ENCODE results near the gene MAP3K3. TPM values are rescaled to one million over a fixed set of nuclear protein-coding genes. Genes with fewer than 3 reads are reported as not detected.

Gene MAP3K3
- total RNA-seq, 1 experiment from 2014 or later: 24.3 TPM

- no peaks in the 10 kb centered on the region for H3K27me3 Mint-ChIP-seq (ENCODE audit: low read depth)
- no peaks in the 10 kb centered on the region for H3K27me3 ChIP-seq (ENCODE audit: insufficient read depth, low read length)
- H4K5ac ChIP-seq (ENCODE audit: insufficient read length, low read depth, low read length): no peak overlapping the region
- no peak overlapping the region for H3K27ac ChIP-seq (ENCODE audit: insufficient read length, low read depth, low read length)
- no peak overlapping the region for H3K56ac ChIP-seq (ENCODE audit: insufficient read length, low read depth, low read length)
- H3K4me1 Mint-ChIP-seq: peaks cover 9 to 16% of the 10 kb centered on the region in 2 experiments
- no peak overlapping the region for H2BK5ac ChIP-seq (ENCODE audit: insufficient read length, low read length)
- no peak for DNase-seq
- H4K91ac ChIP-seq (ENCODE audit: insufficient read length, low read depth, low read length): no peak overlapping the region
- H3K14ac ChIP-seq (ENCODE audit: insufficient read depth, low read length): no peak overlapping the region
- no peak overlapping the region for H2BK20ac ChIP-seq (ENCODE audit: low read depth, low read length, poor library complexity, severe bottlenecking)
- no CpG with 5 or more reads among the region's 2 CpGs for WGBS (ENCODE audit: extremely low coverage, insufficient read length, low lambda C conversion rate)
- no peak overlapping the region for H3K4me2 ChIP-seq (ENCODE audit: insufficient read depth, insufficient read length, low read length)
- H2BK12ac ChIP-seq (ENCODE audit: insufficient read length, low read depth, low read length): no peak overlapping the region
- H3K36me3 Mint-ChIP-seq (ENCODE audit: insufficient read depth in 1 of 3, low read depth in 3 of 3): peaks cover 0 to 2% (median 0%) of the 10 kb centered on the region in 3 experiments; a peak in 2 of 7 replicates
- H3K9me3 Mint-ChIP-seq: no peaks in the 10 kb centered on the region
- no peaks in the 10 kb centered on the region for H3K23me2 ChIP-seq (ENCODE audit: insufficient read length, low read depth, low read length, poor library complexity, severe bottlenecking)
- no peak overlapping the region for H2BK15ac ChIP-seq (ENCODE audit: low read depth, low read length)
- no peak overlapping the region for H3K23ac ChIP-seq (ENCODE audit: insufficient read length, low read depth, low read length)
- H3K18ac ChIP-seq (ENCODE audit: insufficient read length, low read depth, low read length): no peak overlapping the region
- no peak overlapping the region for H3K9ac ChIP-seq (ENCODE audit: extremely low read depth, insufficient read length, low read length)
- no peak overlapping the region for H3K4me3 Mint-ChIP-seq
- H2BK120ac ChIP-seq (ENCODE audit: low read depth, low read length, poor library complexity, severe bottlenecking): no peak overlapping the region
- H3K79me2 ChIP-seq (ENCODE audit: insufficient read depth, low read length): no peaks in the 10 kb centered on the region
- no peaks in the 10 kb centered on the region for H3K79me1 ChIP-seq (ENCODE audit: insufficient read depth, low read depth, low read length, poor library complexity, severe bottlenecking)
- H3K9me3 ChIP-seq (ENCODE audit: control insufficient read depth, low read depth, low read length): no peaks in the 10 kb centered on the region
- no peak overlapping the region for H4K8ac ChIP-seq (replicated peaks; ENCODE audit: insufficient read length, low read depth, low read length)
- no peak overlapping the region for H2AK5ac ChIP-seq (ENCODE audit: insufficient read length, low read length)
- no peak overlapping the region for H2AFZ ChIP-seq (ENCODE audit: low read length)
- no peaks in the 10 kb centered on the region for H4K20me1 ChIP-seq (ENCODE audit: control insufficient read depth, insufficient read depth, insufficient read length)
- H3K27ac Mint-ChIP-seq: no peak overlapping the region
- no peak for TF ChIP-seq CTCF (conservative IDR thresholded peaks at IDR 0.05)
- no peak overlapping the region for H3T11ph ChIP-seq (ENCODE audit: low read length)
- no peaks in the 10 kb centered on the region for H3K4me1 ChIP-seq (ENCODE audit: insufficient read depth, low read length)
- no peak overlapping the region for H3K4ac ChIP-seq (ENCODE audit: low read depth, low read length)
Observed at GRCh38 chr17:63598281-63598680, 23.9 kb upstream of the MAP3K3 start.
